ENCODE measurements around the gene MYBPH. TPM values are rescaled to one million over a fixed set of nuclear protein-coding genes. Genes with fewer than 3 reads are reported as not detected.
A peak's percentile ranks its signal among the peaks of the same experiment; 100 is the strongest.

Gene MYBPH, protein sequence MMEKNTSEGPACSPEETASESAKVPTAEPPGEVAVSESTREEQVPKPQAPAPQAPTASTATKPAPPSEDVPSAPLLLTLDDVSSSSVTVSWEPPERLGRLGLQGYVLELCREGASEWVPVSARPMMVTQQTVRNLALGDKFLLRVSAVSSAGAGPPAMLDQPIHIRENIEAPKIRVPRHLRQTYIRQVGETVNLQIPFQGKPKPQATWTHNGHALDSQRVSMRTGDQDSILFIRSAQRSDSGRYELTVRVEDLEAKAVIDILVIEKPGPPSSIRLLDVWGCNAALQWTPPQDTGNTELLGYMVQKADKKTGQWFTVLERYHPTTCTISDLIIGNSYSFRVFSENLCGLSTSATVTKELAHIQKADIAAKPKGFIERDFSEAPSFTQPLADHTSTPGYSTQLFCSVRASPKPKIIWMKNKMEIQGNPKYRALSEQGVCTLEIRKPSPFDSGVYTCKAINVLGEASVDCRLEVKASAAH
- polyA plus RNA-seq, result 0.45 TPM
- long read RNA-seq, donor 1, result 0 reads
- long read RNA-seq, donor 2, result 0 reads
- long read RNA-seq, donor 3, result 0 reads
- long read RNA-seq, donor 4, result 0 reads
- long read RNA-seq, donor 5, result 0 reads
- long read RNA-seq, donor 6, result 0 reads
- long read RNA-seq, donor 7, result 0 reads
- long read RNA-seq, donor 8, result 0 reads
- long read RNA-seq, donor 9, result 0 reads
- long read RNA-seq, donor 10, result 0 reads
- long read RNA-seq, donor 11, result 0 reads

DNA sequence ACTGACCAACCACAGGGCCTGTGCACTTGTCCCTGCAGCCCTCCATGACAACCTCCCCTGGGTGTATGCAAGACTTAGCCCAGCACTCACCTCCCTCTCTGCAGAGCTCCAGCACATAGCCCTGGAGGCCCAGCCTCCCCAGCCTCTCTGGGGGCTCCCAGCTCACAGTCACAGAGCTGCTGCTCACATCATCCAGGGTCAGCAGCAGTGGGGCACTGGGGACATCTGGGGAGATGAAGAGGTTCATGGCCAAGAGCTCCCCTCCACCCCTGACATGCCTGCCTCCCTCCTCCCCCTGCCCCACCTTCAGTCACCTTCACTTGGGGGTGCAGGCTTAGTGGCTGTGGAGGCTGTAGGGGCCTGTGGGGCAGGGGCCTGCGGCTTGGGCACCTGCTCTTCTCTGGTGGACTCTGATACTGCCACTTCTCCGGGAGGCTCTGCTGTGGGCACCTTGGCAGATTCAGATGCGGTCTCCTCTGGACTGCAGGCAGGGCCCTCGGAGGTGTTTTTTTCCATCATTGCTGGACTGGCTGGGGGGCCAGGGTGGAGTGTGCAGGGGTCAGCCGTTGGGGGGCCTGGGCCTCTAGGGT, at the start of gene MYBPH:
Gene MYBPH (minus strand): TSS at position 590 of the 590 bp plus-strand sequence. CDS start 71 bp downstream, at position 519.
- no CpG with 5 or more reads among the region's 5 CpGs for WGBS (ENCODE audit: insufficient coverage, low lambda C conversion rate)
- DNase-seq, result no peak
- Histone ChIP-seq H3K4me1 (ENCODE audit: control insufficient read depth, insufficient read depth, low read length) (no peaks in the 10 kb centered on the region), H3K27me3 (ENCODE audit: control insufficient read depth, insufficient read depth, low read length) (no peaks in the 10 kb centered on the region), H3K27ac (ENCODE audit: low read length) (no peak within 1 kb of the TSS), H3K4me3 (ENCODE audit: low read length) (no peak within 1 kb of the TSS), H3K9me3 (ENCODE audit: control insufficient read depth, low read depth, low read length) (no peaks in the 10 kb centered on the region), H3K36me3 (ENCODE audit: control insufficient read depth, insufficient read depth, low read length) (no peaks in the 10 kb centered on the region)

DNA sequence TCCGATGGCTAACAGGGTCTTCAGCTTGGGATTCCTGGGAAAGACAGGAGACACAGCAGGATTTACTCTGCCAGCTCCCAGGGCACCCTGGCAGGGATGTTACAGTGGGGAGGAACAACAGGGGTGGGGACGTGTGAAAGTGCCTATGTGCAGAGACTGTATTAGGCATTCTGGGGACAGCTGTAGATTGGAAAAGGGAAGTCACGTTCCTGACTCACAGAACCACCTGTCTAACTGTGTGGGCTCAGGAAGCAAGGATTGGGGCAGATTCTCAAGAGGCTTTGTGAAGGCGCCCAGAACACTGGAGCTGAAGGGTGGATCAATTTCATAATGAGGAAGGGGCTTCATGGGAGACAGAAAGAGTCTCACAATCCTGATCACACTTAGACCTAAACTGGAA, 49.4 kb upstream of the MYBPH start:
- Histone ChIP-seq H3K4me3 (ENCODE audit: low read length) (no peak overlapping the region), H3K36me3 (ENCODE audit: control insufficient read depth, insufficient read depth, low read length) (no peaks in the 10 kb centered on the region), H3K27me3 (ENCODE audit: control insufficient read depth, insufficient read depth, low read length) (peaks cover 24% of the 10 kb centered on the region), H3K27ac (ENCODE audit: low read length) (no peak overlapping the region), H3K4me1 (ENCODE audit: control insufficient read depth, insufficient read depth, low read length) (no peaks in the 10 kb centered on the region), H3K9me3 (ENCODE audit: control insufficient read depth, low read depth, low read length) (no peaks in the 10 kb centered on the region)
- DNase-seq, result no peak
- no CpG with 5 or more reads among the region's 4 CpGs for WGBS (ENCODE audit: insufficient coverage, low lambda C conversion rate)

DNA sequence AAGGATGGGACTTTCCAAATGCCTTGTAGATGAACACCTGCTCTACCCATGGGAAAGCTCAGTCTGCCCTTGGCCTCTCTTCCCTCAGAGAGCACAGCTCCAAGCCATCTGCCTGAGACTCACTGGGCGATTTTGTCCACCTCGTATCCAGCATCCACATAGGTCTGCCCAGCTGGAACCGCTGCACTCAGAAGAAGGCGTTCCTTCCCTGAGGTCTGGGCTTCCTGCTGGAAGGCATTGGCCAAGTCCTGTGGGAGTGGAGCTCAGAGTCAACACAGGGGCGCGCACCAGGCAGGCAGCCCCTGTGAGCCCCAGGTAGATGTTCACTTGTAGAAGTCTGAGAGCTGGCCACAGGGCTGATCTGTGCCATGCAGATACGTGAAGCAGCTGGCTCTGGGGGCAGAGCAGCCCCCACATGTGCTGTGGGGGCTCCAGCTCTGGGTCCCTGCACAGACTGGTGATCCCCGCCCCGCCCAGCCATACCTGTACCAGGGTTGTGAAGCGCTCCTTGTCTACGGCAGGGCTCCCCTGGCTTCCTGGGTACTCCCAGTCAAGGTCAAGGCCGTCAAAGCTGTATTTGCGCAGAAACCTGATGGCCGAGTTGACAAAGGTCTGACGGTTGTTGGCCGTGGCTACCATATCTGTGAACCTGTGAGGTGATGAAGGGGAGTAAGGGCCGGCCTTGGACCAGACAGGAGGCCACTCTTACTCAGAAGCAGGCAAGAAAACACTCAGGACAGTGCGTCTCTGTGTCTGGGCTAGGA, 47.6 kb upstream of the MYBPH start:
- Histone ChIP-seq H3K27me3 (ENCODE audit: control insufficient read depth, insufficient read depth, low read length) (peaks cover 15% of the 10 kb centered on the region), H3K36me3 (ENCODE audit: control insufficient read depth, insufficient read depth, low read length) (no peaks in the 10 kb centered on the region), H3K4me1 (ENCODE audit: control insufficient read depth, insufficient read depth, low read length) (no peaks in the 10 kb centered on the region), H3K9me3 (ENCODE audit: control insufficient read depth, low read depth, low read length) (no peaks in the 10 kb centered on the region), H3K4me3 (ENCODE audit: low read length) (no peak overlapping the region), H3K27ac (ENCODE audit: low read length) (no peak overlapping the region)
- no peak for DNase-seq
- WGBS (ENCODE audit: insufficient coverage, low lambda C conversion rate), result no CpG with 5 or more reads among the region's 18 CpGs

DNA sequence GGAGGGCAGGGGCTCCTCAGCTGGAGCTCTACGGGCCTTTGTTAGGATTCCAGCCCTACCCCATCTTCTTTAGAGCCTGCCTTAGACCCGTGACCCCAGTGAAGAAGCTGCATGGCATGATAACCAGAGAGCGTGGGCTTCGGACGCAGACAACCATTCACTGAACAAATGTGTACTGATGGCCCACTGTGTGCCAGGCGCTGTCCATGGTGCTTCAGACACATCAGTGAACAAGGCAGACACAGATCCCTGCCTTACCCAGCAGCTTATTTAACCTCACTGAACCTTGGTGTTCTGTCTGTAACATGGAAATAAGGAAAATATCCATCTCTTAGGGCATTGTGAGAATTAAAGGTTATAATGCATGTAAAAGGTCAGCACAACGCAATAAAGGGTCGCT, 44.3 kb upstream of the MYBPH start:
- Histone ChIP-seq H3K27ac (ENCODE audit: low read length) (no peak overlapping the region), H3K27me3 (ENCODE audit: control insufficient read depth, insufficient read depth, low read length) (peaks cover 13% of the 10 kb centered on the region), H3K4me3 (ENCODE audit: low read length) (no peak overlapping the region), H3K36me3 (ENCODE audit: control insufficient read depth, insufficient read depth, low read length) (no peaks in the 10 kb centered on the region), H3K4me1 (ENCODE audit: control insufficient read depth, insufficient read depth, low read length) (no peaks in the 10 kb centered on the region), H3K9me3 (ENCODE audit: control insufficient read depth, low read depth, low read length) (no peaks in the 10 kb centered on the region)
- no peak for DNase-seq
- WGBS (ENCODE audit: insufficient coverage, low lambda C conversion rate), result 60% methylated on average over 1 of the region's 8 CpGs

DNA sequence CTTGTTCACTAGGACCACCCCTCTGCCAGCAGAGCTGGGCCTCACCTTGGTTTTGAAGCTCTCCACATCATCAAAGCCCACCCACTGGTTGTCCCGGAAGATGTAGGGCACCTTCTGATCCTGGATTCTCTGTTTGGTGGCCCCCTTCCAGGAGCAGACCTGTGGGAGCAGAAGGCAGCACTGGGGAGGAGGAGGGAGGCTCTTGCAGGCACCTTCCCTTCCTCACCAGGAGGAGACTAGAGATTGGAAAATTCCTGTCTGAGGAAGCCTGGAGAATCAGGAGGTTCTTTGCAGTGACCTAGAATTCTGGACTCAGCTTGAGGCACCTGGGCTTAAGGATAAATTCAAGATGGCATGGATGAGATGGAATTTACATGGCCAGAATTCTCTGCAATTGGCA, 43.5 kb upstream of the MYBPH start:
- no peak for DNase-seq
- H3K9me3 ChIP-seq (ENCODE audit: control insufficient read depth, low read depth, low read length), result no peaks in the 10 kb centered on the region
- H3K4me1 ChIP-seq (ENCODE audit: control insufficient read depth, insufficient read depth, low read length), result no peaks in the 10 kb centered on the region
- WGBS (ENCODE audit: insufficient coverage, low lambda C conversion rate), result no CpG with 5 or more reads among the region's 1 CpG
- no peaks in the 10 kb centered on the region for H3K36me3 ChIP-seq (ENCODE audit: control insufficient read depth, insufficient read depth, low read length)
- peaks cover 10% of the 10 kb centered on the region for H3K27me3 ChIP-seq (ENCODE audit: control insufficient read depth, insufficient read depth, low read length)
- H3K4me3 ChIP-seq (ENCODE audit: low read length), result no peak overlapping the region
- no peak overlapping the region for H3K27ac ChIP-seq (ENCODE audit: low read length)

DNA sequence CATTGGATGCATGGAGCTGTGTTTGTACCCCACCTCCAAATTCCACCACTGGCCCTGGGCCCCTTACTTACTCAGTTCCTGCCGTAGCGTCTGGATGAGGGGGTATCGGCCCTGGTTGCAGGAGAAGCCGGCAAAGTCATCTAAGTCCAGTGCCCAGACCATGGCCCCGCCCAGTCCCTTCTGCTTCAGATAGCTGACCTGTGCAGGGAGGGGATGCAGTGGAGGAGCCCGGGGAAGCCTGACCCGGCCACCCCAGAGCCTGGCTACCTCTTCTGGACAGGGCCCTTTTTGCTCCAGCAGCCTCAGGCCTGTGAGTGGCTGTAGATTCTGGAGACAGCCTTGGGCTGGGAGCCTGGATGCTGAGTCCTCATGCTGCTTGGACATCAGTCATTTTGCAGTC, 42.0 kb upstream of the MYBPH start:
- peaks cover 7% of the 10 kb centered on the region for H3K27me3 ChIP-seq (ENCODE audit: control insufficient read depth, insufficient read depth, low read length)
- H3K4me1 ChIP-seq (ENCODE audit: control insufficient read depth, insufficient read depth, low read length), result no peaks in the 10 kb centered on the region
- no peaks in the 10 kb centered on the region for H3K36me3 ChIP-seq (ENCODE audit: control insufficient read depth, insufficient read depth, low read length)
- no peak overlapping the region for H3K4me3 ChIP-seq (ENCODE audit: low read length)
- H3K27ac ChIP-seq (ENCODE audit: low read length), result no peak overlapping the region
- no peak for DNase-seq
- H3K9me3 ChIP-seq (ENCODE audit: control insufficient read depth, low read depth, low read length), result no peaks in the 10 kb centered on the region
- WGBS (ENCODE audit: insufficient coverage, low lambda C conversion rate), result no CpG with 5 or more reads among the region's 7 CpGs

DNA sequence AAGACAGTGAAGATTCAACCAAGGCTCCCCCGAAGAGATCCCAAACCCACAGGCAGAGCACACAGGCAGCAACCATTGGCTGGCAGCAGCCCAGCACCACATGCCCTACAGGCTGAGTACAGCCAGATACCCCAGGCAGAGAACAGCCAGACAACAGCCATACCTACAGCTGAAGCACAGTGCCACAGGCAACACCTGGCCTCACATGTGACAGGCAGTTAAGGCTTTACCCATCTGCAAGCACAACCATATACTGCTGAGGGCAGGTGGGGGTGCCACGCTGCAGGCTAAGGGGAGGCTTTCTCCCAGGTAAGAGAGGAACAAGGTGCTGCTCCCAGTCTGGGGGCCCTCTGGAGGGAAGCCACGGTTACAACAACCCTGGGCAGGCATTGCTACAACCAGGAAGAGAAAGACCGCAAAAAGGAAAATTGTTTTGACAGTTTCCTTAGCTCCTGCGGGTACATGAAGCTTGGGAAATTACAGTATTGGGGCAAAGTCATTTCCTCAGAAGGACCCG, 41.6 kb upstream of the MYBPH start:
- peak in 1 of 2 donors; percentile 38 for DNase-seq
- no peaks in the 10 kb centered on the region for H3K4me1 ChIP-seq (ENCODE audit: control insufficient read depth, insufficient read depth, low read length)
- H3K9me3 ChIP-seq (ENCODE audit: control insufficient read depth, low read depth, low read length), result no peaks in the 10 kb centered on the region
- no peaks in the 10 kb centered on the region for H3K36me3 ChIP-seq (ENCODE audit: control insufficient read depth, insufficient read depth, low read length)
- WGBS (ENCODE audit: insufficient coverage, low lambda C conversion rate), result no CpG with 5 or more reads among the region's 6 CpGs
- no peak overlapping the region for H3K27ac ChIP-seq (ENCODE audit: low read length)
- no peak overlapping the region for H3K4me3 ChIP-seq (ENCODE audit: low read length)
- H3K27me3 ChIP-seq (ENCODE audit: control insufficient read depth, insufficient read depth, low read length), result peaks cover 7% of the 10 kb centered on the region

DNA sequence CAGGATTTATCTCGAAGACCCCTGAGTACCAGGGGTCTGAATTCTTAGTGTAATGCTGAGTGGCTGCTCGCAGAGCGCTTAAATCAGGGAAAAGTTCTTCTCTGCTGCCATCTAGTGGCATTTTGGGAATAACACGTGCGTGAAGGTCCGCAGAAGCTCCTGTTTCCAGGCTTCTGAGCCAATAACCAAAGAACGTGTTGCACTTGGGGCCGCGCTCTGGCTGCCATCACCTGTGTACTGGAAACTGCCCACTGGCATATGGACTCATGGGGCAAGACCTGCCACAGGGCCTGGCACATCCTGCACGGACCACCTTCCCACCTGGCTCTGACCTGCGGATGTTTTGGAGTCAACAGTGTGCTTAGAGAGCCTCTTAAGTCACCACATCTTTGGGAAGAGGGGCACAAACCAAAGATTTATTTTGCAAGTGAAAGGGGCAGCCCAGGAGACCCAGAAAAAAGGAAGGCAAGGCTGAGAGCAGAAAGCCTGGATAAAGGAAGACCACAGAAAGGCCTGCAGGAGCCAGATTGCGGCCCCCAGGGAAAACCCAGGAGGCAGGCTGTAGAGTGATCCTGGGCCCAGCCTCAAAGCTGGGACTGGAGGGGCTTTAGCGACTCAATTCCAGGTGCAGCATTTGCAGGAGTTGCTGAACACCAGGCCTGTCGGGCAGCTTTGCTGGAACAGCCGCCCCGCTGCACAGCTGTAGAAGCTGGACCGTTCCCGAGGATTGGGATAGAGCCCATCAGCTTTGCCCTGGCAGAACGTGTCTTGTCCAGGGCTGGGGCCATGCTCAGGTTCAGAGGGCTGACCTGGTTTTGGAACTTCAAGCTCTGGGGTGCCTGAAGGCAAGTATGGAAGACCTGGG, 40.9 kb upstream of the MYBPH start:
- no CpG with 5 or more reads among the region's 19 CpGs for WGBS (ENCODE audit: insufficient coverage, low lambda C conversion rate)
- Histone ChIP-seq H3K27ac (ENCODE audit: low read length) (no peak overlapping the region), H3K27me3 (ENCODE audit: control insufficient read depth, insufficient read depth, low read length) (peaks cover 7% of the 10 kb centered on the region), H3K4me1 (ENCODE audit: control insufficient read depth, insufficient read depth, low read length) (no peaks in the 10 kb centered on the region), H3K4me3 (ENCODE audit: low read length) (no peak overlapping the region), H3K9me3 (ENCODE audit: control insufficient read depth, low read depth, low read length) (no peaks in the 10 kb centered on the region), H3K36me3 (ENCODE audit: control insufficient read depth, insufficient read depth, low read length) (no peaks in the 10 kb centered on the region)
- peak; percentile 51 to 62 for DNase-seq

DNA sequence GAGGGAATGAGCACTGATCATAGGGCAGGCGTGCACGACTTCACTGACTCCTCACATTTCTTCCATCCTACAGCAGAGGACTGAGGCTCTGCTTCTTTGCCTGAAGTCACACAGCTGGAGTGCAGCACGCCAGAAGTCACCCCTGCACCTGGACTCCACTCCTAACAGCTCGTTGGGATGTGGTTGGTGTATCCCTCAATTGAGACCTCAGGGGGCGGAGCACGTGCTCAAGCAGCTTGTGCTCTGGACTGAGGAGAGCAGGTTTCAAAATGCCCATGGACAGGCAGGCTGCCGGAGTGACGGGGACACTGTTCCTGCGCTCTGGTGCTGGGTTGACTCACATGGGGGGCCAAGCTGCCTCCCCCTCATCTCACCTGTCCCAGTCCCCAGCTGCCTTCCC, 39.9 kb upstream of the MYBPH start:
- H3K27ac ChIP-seq (ENCODE audit: low read length), result no peak overlapping the region
- H3K36me3 ChIP-seq (ENCODE audit: control insufficient read depth, insufficient read depth, low read length), result no peaks in the 10 kb centered on the region
- no CpG with 5 or more reads among the region's 9 CpGs for WGBS (ENCODE audit: insufficient coverage, low lambda C conversion rate)
- no peaks in the 10 kb centered on the region for H3K9me3 ChIP-seq (ENCODE audit: control insufficient read depth, low read depth, low read length)
- H3K4me3 ChIP-seq (ENCODE audit: low read length), result no peak overlapping the region
- peak in 1 of 2 donors; percentile 8 for DNase-seq
- peaks cover 7% of the 10 kb centered on the region for H3K27me3 ChIP-seq (ENCODE audit: control insufficient read depth, insufficient read depth, low read length)
- no peaks in the 10 kb centered on the region for H3K4me1 ChIP-seq (ENCODE audit: control insufficient read depth, insufficient read depth, low read length)

Data from large intestine (tissue), 12 donors.